Stomach (tissue), 9 donors: ENCODE measurements around the gene KRTAP5-10. TPM values are rescaled to one million over a fixed set of nuclear protein-coding genes. Genes with fewer than 3 reads are reported as not detected.
"Not testable (repeated sequence)": the region's sequence is repeated elsewhere in the genome, so short reads cannot be mapped to it uniquely, and the experiment has no call there.

Experiments used
- DNase-seq, 2 donors: peaks; one replicate each; pipeline versions ENCODE4 v3.0.0 to v3.0.0-alpha.2; 2013 to 2019
- H3K27ac ChIP-seq, 5 donors: fragments of 200-600 bp in 4 of 5; sonication (generic) in 4 of 5; one replicate each; pipeline ENCODE4 v1.5.1; 2013 to 2019; ENCODE audit warnings: mild to moderate bottlenecking in 1 of 5, moderate library complexity in 1 of 5
- H3K27me3 ChIP-seq, 3 donors: fragments of 200-600 bp; sonication (generic); one replicate each; pipeline ENCODE4 v1.5.1; 2017 to 2019; ENCODE audit warnings: mixed run types in 1 of 3
- H3K36me3 ChIP-seq, 4 donors: fragments of 200-600 bp; sonication (generic); 1 replicate in 3 of 4; 2 replicates in 1 of 4; pipeline ENCODE4 v1.5.1; 2016 to 2019
- H3K4me1 ChIP-seq, 4 donors: fragments of 200-600 bp; sonication (generic); one replicate each; pipeline ENCODE4 v1.5.1; 2016 to 2019
- H3K4me3 ChIP-seq, 4 donors: fragments of 200-600 bp; sonication (generic) in 3 of 4; one replicate each; pipeline ENCODE4 v1.5.1; 2016 to 2019; ENCODE audit warnings: mild to moderate bottlenecking in 1 of 4
- H3K9me3 ChIP-seq, 4 donors: fragments of 200-600 bp; sonication (generic); one replicate each; pipeline ENCODE4 v1.5.1; 2016 to 2019
- CTCF ChIP-seq, 7 experiments: fragments of 450-650 bp in 4 of 7; fragments of 200-600 bp in 3 of 7; sonication (generic) in 3 of 7; IDR thresholded peaks; one replicate each; pipeline ENCODE4 v1.5.1; 2016 to 2019; ENCODE audit warnings: antibody characterized with exemption in 7 of 7, control low read depth in 2 of 7, mild to moderate bottlenecking in 1 of 7
- EP300 ChIP-seq: sonication (generic); formaldehyde crosslinking; IDR thresholded peaks from one replicate; pipeline ENCODE4 v1.6.1; 2017; ENCODE audit warnings: antibody characterized with exemption
- POLR2A ChIP-seq, 4 donors: fragments of 450-650 bp; IDR thresholded peaks; one replicate each; pipeline ENCODE4 v1.6.1; 2016; ENCODE audit warnings: antibody characterized with exemption in 4 of 4, control low read depth in 2 of 4, mild to moderate bottlenecking in 1 of 4, moderate library complexity in 1 of 4
- POLR2AphosphoS5 ChIP-seq, 3 donors: sonication (generic); formaldehyde crosslinking; IDR thresholded peaks; one replicate each; pipeline ENCODE4 v1.6.1; 2016; ENCODE audit warnings: antibody characterized with exemption in 3 of 3
- WGBS, 5 donors: extraction: QIAGEN DNeasy Blood & Tissue Kit in 3 of 5; methylation state at CpG; one replicate each; pipeline versions ENCODE4 v1.1.5 to v1.1.7; 2013 to 2018; 5-methylcytosine and 5-hydroxymethylcytosine counted together
- intact Hi-C: fragments of 100-400 bp; cut with DNase I; formaldehyde crosslinking; loops from one replicate; pipeline ENCODE4 v1.15.1; 2023; ENCODE audit warnings: low total_unique reads
- polyA plus RNA-seq, 3 donors: library from polyadenylated mRNA; stranded (reverse); fragments of 200-250 nt; gene quantifications; one replicate each; pipeline ENCODE4 v1.2.3, GENCODE V29; 2013
- total RNA-seq, 5 donors: library from RNA; depleted of rRNA; stranded (reverse); fragments of >200 nt; gene quantifications; one replicate each; pipeline versions ENCODE4 v1.1.0 to v1.2.3, GENCODE V29; 2014 to 2016
- donor health status: healthy with polysubstance abuse.
- donor health status: Bipolar disorder and iron deficiency.
- donor health status: healthy.

Gene KRTAP5-10
- total and polyA plus RNA-seq, 8 donors, result not detected

DNA sequence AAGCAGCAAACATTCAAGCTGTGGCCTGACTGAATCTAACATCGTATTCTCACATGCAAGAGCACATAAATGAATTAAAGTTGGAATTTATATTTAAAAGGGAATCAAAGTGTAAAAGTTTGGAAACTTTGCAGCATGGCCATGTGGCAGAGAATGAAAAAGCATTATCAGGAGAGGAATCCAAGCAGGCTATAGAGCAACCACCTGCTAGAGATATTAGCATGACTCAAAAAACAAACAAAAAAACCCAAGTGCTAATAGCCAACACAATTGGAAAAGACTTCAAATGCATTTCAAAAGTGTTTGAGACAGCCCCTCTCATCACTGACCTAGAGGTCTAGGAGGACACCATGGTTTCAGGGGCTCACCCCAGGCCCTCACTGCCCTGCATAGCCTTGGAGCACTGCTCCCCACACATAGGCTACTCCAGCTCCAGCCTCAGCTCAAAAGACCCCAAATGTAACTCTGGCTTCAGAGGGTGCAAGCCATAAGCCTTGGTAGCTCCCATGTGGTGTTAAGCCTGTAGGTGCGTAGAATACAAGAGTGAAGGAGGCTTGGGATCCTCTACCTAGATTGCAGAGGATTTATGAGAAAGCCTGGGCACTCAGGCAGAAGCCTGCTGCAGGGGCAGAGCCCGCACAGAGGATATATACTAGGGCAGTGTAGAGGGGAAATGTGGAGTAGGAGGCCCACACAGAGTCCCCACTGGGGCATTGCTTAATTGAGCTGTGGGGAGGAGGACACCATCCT is 40.0 kb upstream of the KRTAP5-10 start:
- Histone ChIP-seq H3K27me3 (no peaks in the 10 kb centered on the region), H3K4me3 (no peak overlapping the region), H3K27ac (no peak overlapping the region), H3K9me3 (peaks cover 0 to 4% (median 0%) of the 10 kb centered on the region in 4 donors), H3K4me1 (no peaks in the 10 kb centered on the region), H3K36me3 (no peaks in the 10 kb centered on the region)
- no peak for DNase-seq
- TF ChIP-seq POLR2A (IDR thresholded peaks at IDR 0.05) (no peak), POLR2AphosphoS5 (IDR thresholded peaks at IDR 0.05) (no peak), CTCF (IDR thresholded peaks at IDR 0.05) (no peak), EP300 (no peak)
- WGBS, 5 donors, result 46 to 83% (median 68%) methylated on average over 2 to 3 of the region's 3 CpGs
- intact Hi-C loops, result no loop called here

- WGBS, 5 donors, result 75 to 91% (median 81%) methylated on average over 2 of the region's 2 CpGs
- Histone ChIP-seq H3K36me3 (no peaks in the 10 kb centered on the region), H3K9me3 (peaks cover 0 to 4% (median 0%) of the 10 kb centered on the region in 4 donors), H3K4me3 (no peak overlapping the region), H3K27me3 (no peaks in the 10 kb centered on the region), H3K4me1 (no peaks in the 10 kb centered on the region), H3K27ac (no peak overlapping the region)
- intact Hi-C loops, result no loop called here
- no peak for TF ChIP-seq CTCF (IDR thresholded peaks at IDR 0.05)
- no peak for TF ChIP-seq POLR2AphosphoS5 (IDR thresholded peaks at IDR 0.05)
- no peak for TF ChIP-seq POLR2A (IDR thresholded peaks at IDR 0.05)
- DNase-seq, result peak in 1 of 2 donors; percentile 24
Observed at GRCh38 chr11:71525938-71526495, 39.3 kb upstream of the KRTAP5-10 start.

DNA sequence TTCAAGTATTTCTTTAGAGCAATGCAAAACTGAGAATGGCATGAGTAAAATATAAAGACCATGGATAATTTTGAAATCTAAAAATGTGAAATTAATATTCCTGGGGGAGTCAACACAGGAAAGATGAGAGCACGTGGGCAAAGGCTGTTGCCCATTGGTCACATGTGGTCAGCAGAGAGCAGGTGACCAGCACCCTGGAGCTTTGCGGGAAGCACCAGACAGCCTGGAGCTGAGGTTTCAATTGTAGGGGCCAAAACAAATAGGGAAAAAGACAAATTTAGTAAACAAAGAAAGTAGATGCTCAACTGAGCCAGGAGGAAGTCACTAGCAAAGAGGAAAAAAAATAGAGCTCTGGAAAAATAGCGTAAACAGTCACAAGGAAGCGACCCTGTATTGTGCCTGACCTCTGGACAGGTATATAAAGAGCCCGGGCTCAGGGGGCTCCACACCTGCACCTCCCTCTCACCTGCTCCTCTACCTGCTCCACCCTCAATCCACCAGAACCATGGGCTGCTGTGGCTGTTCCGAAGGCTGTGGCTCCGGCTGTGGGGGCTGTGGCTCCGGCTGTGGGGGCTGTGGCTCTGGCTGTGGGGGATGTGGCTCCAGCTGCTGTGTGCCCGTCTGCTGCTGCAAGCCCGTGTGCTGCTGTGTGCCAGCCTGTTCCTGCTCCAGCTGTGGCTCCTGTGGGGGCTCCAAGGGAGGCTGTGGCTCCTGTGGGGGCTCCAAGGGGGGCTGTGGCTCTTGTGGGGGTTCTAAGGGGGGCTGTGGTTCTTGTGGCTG is 38.4 kb upstream of the KRTAP5-10 start, which contains the start of gene KRTAP5-7:
TSS of gene KRTAP5-7 (plus strand) at position 472 of the 780 bp plus-strand sequence. CDS start at position 506, 34 bp downstream.
- H3K9me3 ChIP-seq, DNase-seq, H3K36me3 ChIP-seq, H3K4me3 ChIP-seq, H3K4me1 ChIP-seq, intact Hi-C loops, H3K27ac ChIP-seq, H3K27me3 ChIP-seq: not testable (repeated sequence)
- 31 to 47% (median 43%) methylated on average over 8 to 10 of the region's 10 CpGs for WGBS, 5 donors

DNA sequence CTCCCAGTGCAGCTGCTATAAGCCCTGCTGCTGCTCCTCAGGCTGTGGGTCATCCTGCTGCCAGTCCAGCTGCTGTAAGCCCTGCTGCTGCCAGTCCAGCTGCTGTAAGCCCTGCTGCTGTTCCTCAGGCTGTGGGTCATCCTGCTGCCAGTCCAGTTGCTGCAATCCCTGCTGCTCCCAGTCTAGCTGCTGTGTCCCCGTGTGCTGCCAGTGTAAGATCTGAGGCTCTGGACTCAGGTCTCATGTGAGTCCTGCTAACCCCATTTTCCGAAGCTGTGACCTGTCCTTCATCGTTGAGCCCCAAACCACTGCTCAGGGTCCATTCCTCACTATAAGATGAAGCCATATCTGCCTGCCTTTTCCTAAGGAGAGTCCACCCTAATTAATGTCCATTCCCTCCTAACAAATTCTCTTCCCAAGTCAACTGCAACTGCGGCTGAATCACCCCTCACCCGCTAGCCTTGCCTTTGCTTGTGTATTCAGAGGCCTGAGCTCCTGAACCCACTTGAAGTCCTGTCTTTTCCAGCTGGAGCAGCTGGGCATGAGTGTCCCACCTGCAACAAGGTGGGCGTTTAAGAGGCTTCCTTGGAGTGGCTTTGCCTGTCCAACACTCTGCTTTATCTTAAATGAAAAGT is 37.7 kb upstream of the KRTAP5-10 start:
- intact Hi-C loops, result no loop called here
- Histone ChIP-seq H3K4me1 (no peaks in the 10 kb centered on the region), H3K27me3 (no peaks in the 10 kb centered on the region), H3K36me3 (no peaks in the 10 kb centered on the region), H3K4me3 (no peak overlapping the region), H3K9me3 (peaks cover 0 to 4% (median 0%) of the 10 kb centered on the region in 4 donors), H3K27ac (no peak overlapping the region)
- TF ChIP-seq EP300, result no peak
- no peak for TF ChIP-seq CTCF (IDR thresholded peaks at IDR 0.05)
- TF ChIP-seq POLR2A (IDR thresholded peaks at IDR 0.05), result no peak
- no peak for TF ChIP-seq POLR2AphosphoS5 (IDR thresholded peaks at IDR 0.05)
- DNase-seq, result no peak
- WGBS, 5 donors, result 83 to 94% (median 89%) methylated on average over 6 of the region's 6 CpGs
